Activated T-helper 1 cell treated with anti-CD3 and anti-CD28 coated beads, Interleukin-12 subunit alpha, Interleukin-12 subunit beta, Interleukin-2, Interleukin-4 antibody, amounts not matched to agents 30 ng/mL and 10 ng/mL and 1 ng/mL, durations not matched to agents 14 hours and 24 hours and 36 hours (primary cell): ENCODE results near the gene CCDC88A. TPM values are rescaled to one million over a fixed set of nuclear protein-coding genes. Genes with fewer than 3 reads are reported as not detected.
A peak's percentile ranks its signal among the peaks of the same experiment; 100 is the strongest.
"Not testable (repeated sequence)": the region's sequence is repeated elsewhere in the genome, so short reads cannot be mapped to it uniquely, and the experiment has no call there.

ENCODE experiments used
- DNase-seq: peaks from one replicate; pipeline ENCODE4 v3.0.0; 2021; ENCODE audit warnings: low spot score
- H3K27ac Mint-ChIP-seq: one replicate; pipeline ENCODE4 v1.8.0; 2021; ENCODE audit warnings: mild to moderate bottlenecking, mixed read lengths
- H3K27me3 Mint-ChIP-seq: one replicate; pipeline ENCODE4 v1.8.0; 2022; ENCODE audit warnings: mild to moderate bottlenecking, moderate library complexity, mixed read lengths; ENCODE audit not compliant: insufficient read depth
- H3K36me3 Mint-ChIP-seq: one replicate; pipeline ENCODE4 v1.8.0; 2021; ENCODE audit warnings: low read depth, mixed read lengths
- H3K4me1 Mint-ChIP-seq: one replicate; pipeline ENCODE4 v1.8.0; 2021; ENCODE audit warnings: low read depth, mixed read lengths
- H3K4me3 Mint-ChIP-seq: one replicate; pipeline ENCODE4 v1.8.0; 2021; ENCODE audit warnings: mild to moderate bottlenecking, moderate library complexity, mixed read lengths
- H3K9me3 Mint-ChIP-seq: one replicate; pipeline ENCODE4 v1.8.0; 2021; ENCODE audit warnings: mixed read lengths
- intact Hi-C: fragments of 100-400 bp; cut with micrococcal nuclease; formaldehyde crosslinking; loops from one replicate; pipeline ENCODE4 v1.15.1; 2024
- total RNA-seq: library from RNA; stranded (reverse); gene quantifications from 2 replicates; pipeline ENCODE4 v1.2.3, GENCODE V29; 2022

The CCDC88A gene
- total RNA-seq, 1 donor from 2014 or later = 6.4 TPM

DNA sequence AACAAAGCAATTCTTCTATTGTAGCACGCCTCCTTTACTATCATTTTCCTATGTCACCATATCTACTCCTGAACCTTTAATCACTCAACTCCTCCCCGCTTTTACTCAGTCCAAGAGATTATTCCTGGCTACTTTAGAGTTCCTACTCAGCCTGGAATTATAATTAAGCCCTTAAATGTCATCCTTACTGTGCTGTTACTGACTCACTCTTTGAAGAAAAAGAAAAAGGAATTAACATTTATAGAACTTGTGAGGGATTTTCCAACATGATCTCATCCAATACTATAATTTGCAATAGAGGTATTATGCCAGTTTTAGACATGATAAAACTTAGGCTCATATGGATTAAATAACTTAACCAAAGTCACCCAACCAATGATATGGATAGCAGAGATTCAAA lies 61.7 kb downstream of the CCDC88A start:
- H3K27me3 Mint-ChIP-seq = no peaks in the 10 kb centered on the region

DNA sequence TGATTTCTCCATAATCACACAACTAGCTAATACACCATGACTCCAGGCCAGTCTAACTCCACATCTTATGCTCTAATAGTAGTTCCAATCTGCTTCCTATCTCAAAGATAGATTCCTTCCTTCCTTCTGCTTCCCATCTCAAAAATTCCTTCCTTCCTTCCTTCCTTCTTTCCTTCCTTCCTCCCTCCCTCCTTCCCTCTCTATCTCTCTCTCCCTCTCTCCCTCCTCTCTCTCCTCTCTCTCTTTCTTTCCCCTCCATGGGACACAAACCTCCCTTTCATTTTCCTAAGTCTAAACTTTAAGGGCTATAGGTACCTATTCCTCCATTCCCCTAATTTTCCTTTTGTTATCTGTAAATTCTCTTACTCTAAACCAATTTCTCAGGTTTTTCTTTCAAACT lies 62.5 kb downstream of the CCDC88A start:
- H3K4me3 Mint-ChIP-seq = no peak overlapping the region
- H3K27me3 Mint-ChIP-seq = no peaks in the 10 kb centered on the region

More for the DNA sequence above, 61.7 kb downstream of the CCDC88A start:
- Mint-ChIP-seq H3K36me3 (no peaks in the 10 kb centered on the region), H3K4me3 (no peak overlapping the region), H3K9me3 (no peaks in the 10 kb centered on the region), H3K4me1 (no peaks in the 10 kb centered on the region), H3K27ac (no peak overlapping the region)
- DNase-seq = no peak
- intact Hi-C loops = no loop called here

DNA sequence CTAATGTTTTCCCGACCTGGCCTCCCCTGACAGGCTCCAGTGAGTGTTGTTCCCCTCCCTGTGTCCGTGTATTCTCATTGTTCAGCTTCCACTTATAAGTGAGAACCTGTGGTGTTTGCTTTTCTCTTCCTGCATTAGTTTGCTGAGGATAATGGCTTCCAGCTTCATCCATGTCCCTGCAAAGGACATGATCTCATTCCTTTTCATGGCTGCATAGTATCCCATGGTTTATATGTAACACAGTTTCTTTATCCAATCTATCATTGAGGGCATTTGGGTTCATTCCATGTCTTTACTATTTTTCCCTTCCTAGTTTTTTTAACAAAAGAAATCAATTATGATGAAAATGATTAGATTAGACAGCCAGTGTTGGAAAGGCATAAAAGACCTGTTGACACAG lies 63.5 kb downstream of the CCDC88A start:
- H3K27me3 Mint-ChIP-seq, intact Hi-C loops, H3K27ac Mint-ChIP-seq, H3K4me1 Mint-ChIP-seq, H3K4me3 Mint-ChIP-seq, DNase-seq, H3K9me3 Mint-ChIP-seq, H3K36me3 Mint-ChIP-seq: not testable (repeated sequence)

More for the DNA sequence above, 62.5 kb downstream of the CCDC88A start:
- Mint-ChIP-seq H3K4me1 (no peaks in the 10 kb centered on the region), H3K27ac (no peak overlapping the region), H3K36me3 (no peaks in the 10 kb centered on the region), H3K9me3 (no peaks in the 10 kb centered on the region)
- no peak for DNase-seq
- intact Hi-C loops = no loop called here

DNA sequence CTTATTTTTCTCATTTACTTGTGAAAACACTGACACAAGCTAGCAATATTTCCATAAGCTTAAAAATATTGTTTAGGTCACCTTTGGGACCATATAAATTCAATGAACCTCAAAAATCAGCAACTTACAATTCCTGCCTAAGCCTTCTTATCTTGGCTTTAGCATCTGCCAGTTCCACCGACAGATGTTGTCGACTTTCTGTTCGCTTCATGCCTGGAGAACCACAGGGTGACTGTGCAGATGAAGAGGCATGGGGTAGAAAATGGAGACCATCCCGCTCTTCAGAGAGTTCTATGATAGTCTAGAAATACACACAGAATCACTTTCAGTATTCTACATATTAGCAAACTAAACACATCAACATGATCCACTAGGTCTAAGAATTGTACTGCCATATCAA lies 64.2 kb downstream of the CCDC88A start:
- Mint-ChIP-seq H3K27me3 (no peaks in the 10 kb centered on the region), H3K4me1 (no peaks in the 10 kb centered on the region), H3K9me3 (no peaks in the 10 kb centered on the region), H3K27ac (no peak overlapping the region), H3K4me3 (no peak overlapping the region), H3K36me3 (no peaks in the 10 kb centered on the region)
- intact Hi-C loops = no loop called here
- no peak for DNase-seq

DNA sequence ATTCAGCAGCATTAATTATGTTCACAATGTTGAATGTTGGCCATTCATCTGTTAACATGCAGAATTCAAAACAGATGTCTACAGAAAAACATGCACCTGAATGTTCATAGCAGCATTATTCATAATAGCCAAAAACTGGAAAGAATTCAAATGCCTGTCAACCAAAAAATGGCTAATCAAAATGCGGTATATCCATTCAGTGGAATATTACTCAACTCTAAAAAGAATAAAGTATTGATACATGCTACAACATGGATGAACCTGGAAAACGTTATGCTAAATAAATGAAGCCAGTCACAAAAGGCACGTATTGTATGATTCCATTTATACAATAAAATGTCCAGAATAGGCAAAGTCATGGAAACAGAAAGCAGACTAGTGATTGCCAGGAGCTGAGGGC lies 68.0 kb downstream of the CCDC88A start:
- H3K9me3 Mint-ChIP-seq = no peaks in the 10 kb centered on the region
- H3K27me3 Mint-ChIP-seq = no peaks in the 10 kb centered on the region

DNA sequence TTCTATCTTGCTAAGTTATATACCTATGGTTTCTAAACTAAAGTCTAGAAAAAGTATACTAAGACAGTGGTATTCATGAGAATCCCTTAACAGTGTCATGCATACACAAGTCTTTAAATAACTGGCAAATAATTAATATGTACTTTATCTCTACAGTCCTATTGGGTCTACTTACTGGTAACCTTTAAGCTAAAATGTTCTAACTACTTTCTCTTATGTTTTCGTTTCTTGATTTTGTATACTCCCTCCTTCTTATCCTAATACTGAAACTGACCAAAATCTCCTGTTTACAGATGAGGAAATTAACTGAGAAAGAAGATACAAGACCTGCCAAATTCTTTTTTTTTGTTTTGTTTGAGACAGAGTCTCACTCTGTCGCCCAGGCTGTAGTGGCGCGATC lies 74.6 kb downstream of the CCDC88A start:
- Mint-ChIP-seq H3K36me3 (no peaks in the 10 kb centered on the region), H3K4me3 (no peak overlapping the region), H3K27me3 (no peaks in the 10 kb centered on the region), H3K9me3 (no peaks in the 10 kb centered on the region), H3K4me1 (no peaks in the 10 kb centered on the region), H3K27ac (no peak overlapping the region)
- intact Hi-C loops = no loop called here
- DNase-seq = no peak

More for the DNA sequence above, 68.0 kb downstream of the CCDC88A start:
- Mint-ChIP-seq H3K4me1 (no peaks in the 10 kb centered on the region), H3K27ac (no peak overlapping the region), H3K36me3 (no peaks in the 10 kb centered on the region), H3K4me3 (no peak overlapping the region)
- no peak for DNase-seq
- intact Hi-C loops = no loop called here

DNA sequence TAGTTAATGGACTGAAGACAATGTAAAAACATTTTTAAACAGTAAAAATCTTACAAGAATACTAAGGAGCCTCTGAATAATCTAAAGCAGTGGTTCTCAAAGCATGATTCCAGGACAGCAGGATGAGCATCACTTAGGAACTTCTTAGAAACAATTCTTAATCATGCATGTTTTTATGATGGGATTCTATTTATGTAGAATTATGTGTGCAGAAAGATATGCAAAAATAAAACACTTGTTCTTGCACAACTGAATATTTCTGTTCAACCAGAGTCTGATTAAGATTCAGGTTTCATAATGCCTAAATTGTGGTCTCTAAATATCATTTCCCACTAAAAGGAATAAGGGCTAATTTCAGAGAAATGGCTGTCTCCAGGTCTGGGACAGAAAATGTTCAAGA lies 81.4 kb downstream of the CCDC88A start:
- no peaks in the 10 kb centered on the region for H3K36me3 Mint-ChIP-seq
- intact Hi-C loops = no loop called here
- H3K27ac Mint-ChIP-seq = no peak overlapping the region
- H3K9me3 Mint-ChIP-seq = no peaks in the 10 kb centered on the region
- no peak overlapping the region for H3K4me3 Mint-ChIP-seq
- DNase-seq = no peak
- no peaks in the 10 kb centered on the region for H3K4me1 Mint-ChIP-seq
- H3K27me3 Mint-ChIP-seq = no peaks in the 10 kb centered on the region

DNA sequence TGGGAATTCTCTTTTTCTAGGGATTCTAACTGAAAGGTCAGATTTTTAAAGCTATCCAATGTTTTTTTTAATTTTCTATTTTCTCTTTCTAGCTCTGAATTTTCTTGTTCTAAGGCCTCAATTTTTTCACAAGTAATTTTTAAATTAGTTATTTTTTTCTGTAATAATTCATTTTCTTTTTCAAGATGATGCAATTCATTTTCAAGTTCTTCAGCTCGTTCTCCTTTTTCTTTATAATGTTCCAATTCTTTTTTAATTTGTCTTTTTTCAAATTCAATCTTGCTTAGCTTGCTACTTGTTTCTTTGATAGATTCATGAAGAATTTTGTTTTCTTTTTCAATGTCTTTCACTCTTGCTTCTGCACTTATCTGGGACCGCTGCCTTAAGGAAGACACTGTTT lies 84.9 kb downstream of the CCDC88A start:
- intact Hi-C loops = no loop called here
- no peak overlapping the region for H3K27ac Mint-ChIP-seq
- H3K36me3 Mint-ChIP-seq = no peaks in the 10 kb centered on the region
- no peaks in the 10 kb centered on the region for H3K9me3 Mint-ChIP-seq
- H3K4me3 Mint-ChIP-seq = no peak overlapping the region
- no peak for DNase-seq
- H3K4me1 Mint-ChIP-seq = no peaks in the 10 kb centered on the region
- H3K27me3 Mint-ChIP-seq = no peaks in the 10 kb centered on the region

DNA sequence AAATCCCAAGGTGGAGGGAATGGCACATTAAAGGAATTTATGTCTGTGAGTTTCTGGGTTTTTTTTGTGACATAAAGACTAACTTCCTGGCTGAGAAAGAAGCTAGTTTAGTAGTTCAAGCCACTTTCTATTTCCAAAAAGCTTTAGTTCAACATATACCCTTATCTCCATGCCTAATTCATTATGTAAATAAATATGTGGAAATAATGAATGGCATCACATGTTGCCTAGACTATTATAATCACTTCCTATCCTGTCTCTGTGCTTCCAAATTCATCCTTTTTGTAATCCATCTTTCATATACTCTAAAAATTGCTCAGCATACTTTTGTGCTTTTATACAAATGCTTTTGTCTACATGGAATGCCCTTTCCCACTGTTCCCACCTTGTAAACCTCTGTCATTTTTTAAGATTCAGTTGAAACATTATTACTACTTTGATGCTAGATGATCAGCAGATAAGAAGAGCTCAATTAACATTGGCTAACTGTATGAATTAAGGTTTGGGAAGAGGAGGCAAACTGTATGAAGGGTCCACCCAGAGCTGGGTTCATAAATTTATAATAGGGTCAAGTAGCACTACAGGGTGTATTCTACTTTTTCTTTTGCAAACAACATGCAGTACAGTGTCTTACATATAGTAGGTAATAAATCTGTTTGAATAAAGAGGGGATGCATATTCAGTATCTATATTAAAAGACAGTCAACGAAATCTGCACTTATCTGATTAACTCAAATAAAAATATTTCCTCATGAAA lies 88.9 kb downstream of the CCDC88A start:
- intact Hi-C loops = no loop called here

DNA sequence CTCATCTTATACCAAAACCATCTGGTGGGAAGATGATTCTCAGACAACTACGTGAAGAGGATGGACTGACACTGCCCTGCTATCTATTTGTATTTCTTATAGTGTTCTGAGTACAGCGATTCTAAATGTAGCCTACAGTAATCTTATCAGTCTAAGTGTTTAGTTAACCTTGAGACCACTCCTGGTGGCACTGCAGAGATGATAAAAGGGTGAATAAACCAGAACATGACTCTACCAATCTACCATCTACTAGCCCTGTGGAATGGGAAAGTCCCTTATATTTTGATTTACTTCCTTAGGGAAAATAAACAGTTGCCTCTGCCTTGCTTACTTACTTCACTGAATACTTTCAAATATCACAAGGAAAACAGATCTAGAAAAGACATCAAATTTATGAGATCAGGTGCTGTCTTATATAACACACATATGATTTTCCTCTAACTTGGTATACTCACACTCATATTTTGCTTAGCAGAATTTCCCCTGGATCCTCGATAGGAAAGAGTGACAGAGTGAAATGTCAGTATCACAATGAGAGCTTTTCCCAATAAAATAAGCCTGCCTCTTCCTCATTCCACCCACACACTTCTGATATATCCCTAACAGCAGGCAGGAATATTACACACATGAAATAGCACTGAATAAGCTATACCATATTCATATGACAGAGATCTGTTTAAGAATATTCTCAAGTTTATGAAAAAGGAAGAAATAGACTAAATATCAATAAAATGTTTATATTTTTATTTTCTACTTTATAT lies 92.0 kb downstream of the CCDC88A start:
- Mint-ChIP-seq H3K4me1 (no peaks in the 10 kb centered on the region), H3K27ac (no peak overlapping the region), H3K27me3 (no peaks in the 10 kb centered on the region), H3K4me3 (no peak overlapping the region), H3K9me3 (no peaks in the 10 kb centered on the region), H3K36me3 (no peaks in the 10 kb centered on the region)
- intact Hi-C loops = no loop called here
- DNase-seq = no peak

More for the DNA sequence above, 88.9 kb downstream of the CCDC88A start:
- Mint-ChIP-seq H3K4me3 (no peak overlapping the region), H3K36me3 (no peaks in the 10 kb centered on the region), H3K27me3 (no peaks in the 10 kb centered on the region), H3K27ac (no peak overlapping the region), H3K4me1 (no peaks in the 10 kb centered on the region), H3K9me3 (no peaks in the 10 kb centered on the region)
- DNase-seq = no peak

DNA sequence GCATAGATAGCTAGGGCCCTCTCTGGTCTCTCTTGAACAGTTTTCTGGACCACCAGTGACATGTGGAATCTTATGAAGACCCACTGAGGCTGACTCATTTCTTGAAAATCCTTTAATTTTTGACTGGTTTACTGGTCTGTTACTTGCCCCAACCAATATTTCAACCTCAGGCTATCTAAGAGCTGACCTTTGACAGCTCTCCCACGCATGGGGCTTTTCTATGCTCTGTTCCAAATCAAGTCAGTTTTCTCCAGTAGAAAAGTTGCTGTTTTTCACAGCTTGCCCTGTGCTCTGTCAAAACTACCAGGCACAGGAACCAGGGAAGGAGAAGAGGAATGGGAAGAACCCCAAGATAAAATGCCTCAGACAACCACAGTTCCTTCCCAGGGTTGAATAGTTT lies 104.7 kb downstream of the CCDC88A start:
- intact Hi-C loops = loop anchor here (5.0 kb wide), 2 partner anchors 277 to 633 kb away; no protein-coding TSS in a partner anchor
- Mint-ChIP-seq H3K36me3 (peaks cover 2% of the 10 kb centered on the region), H3K4me3 (no peak overlapping the region), H3K27ac (no peak overlapping the region), H3K4me1 (peaks cover 19% of the 10 kb centered on the region), H3K27me3 (no peaks in the 10 kb centered on the region), H3K9me3 (no peaks in the 10 kb centered on the region)
- DNase-seq = no peak

DNA sequence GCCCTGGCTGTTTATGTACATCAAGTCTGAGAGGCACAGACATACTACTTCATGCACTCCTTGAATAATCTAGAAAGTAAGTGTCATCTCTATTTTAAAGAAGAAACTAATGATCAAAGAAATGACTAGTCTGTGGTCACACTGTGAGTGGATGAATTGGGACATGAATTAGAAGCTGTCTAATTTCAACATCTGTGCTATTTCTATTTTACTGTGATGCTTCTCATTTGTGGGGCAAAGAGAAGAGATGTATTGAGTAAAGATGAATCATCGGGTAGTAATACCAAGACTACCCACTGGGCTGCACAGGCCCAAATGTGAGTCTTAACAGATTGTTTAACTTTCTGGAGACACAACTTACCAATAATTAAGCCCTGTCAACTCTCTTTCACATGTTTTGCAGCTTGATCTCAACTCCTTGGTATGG lies 108.2 kb downstream of the CCDC88A start:
- Mint-ChIP-seq H3K4me1 (peaks cover 22% of the 10 kb centered on the region), H3K4me3 (no peak overlapping the region), H3K9me3 (no peaks in the 10 kb centered on the region), H3K36me3 (peaks cover 2% of the 10 kb centered on the region), H3K27ac (peak overlapping the region; percentile 57), H3K27me3 (no peaks in the 10 kb centered on the region)
- intact Hi-C loops = loop anchor here (1.0 to 5.0 kb wide), 8 partner anchors 9 to 629 kb away; partner anchors contain the start of genes CFAP36 and MTIF2
- DNase-seq = no peak

DNA sequence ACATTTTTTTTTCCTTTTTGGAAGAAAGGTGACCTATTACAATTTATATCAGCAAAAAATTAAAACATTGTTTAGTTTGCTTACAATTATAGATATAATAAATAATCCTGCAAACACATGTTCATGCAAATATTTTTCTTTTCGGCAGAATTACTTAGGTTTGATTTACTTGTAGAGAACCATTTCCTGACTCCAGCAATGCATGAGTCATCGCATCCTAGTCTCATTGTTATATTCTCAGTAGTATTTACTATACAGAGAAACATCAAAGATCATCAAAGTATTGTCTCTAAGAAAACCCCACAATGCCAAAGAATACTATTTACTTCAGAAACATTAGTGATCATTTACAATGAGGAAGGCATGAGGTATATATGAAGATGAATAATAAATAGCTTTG lies 110.2 kb downstream of the CCDC88A start:
- H3K4me1 Mint-ChIP-seq = peaks cover 22% of the 10 kb centered on the region
- no peak for DNase-seq
- H3K27ac Mint-ChIP-seq = no peak overlapping the region
- H3K4me3 Mint-ChIP-seq = no peak overlapping the region
- intact Hi-C loops = no loop called here
- peaks cover 4% of the 10 kb centered on the region for H3K27me3 Mint-ChIP-seq
- H3K9me3 Mint-ChIP-seq = no peaks in the 10 kb centered on the region
- peaks cover 2% of the 10 kb centered on the region for H3K36me3 Mint-ChIP-seq
